NT2/D1 (cell line): Measurements from ENCODE around the gene BOLA3.

Experiments used
- YY1 ChIP-seq: IDR thresholded peaks from 2 replicates; pipeline ENCODE4 v1.6.1; 2011; ENCODE audit not compliant: insufficient read length, insufficient read depth
- ZNF274 ChIP-seq: IDR thresholded peaks from 2 replicates; pipeline ENCODE4 v1.6.1; 2011; ENCODE audit warnings: mild to moderate bottlenecking, low read depth, low read length

DNA sequence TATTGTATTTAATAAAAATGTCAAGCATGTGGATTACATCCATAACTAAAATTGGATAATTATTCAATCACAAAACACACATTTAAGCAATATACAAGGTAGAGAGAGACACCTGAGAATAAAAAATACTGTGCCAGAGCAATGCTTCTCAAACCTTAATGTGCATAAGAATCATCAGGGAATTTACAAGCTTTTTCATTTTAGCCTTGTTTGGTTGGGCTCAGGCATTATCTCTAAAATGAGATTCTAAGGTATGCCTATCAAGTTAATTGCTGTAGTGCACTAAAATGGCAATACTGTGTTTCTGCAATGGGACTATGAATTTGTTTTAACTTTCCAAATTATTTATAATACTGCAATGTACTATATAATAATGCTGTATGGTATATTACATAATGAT, 30.0 kb upstream of the BOLA3 start:
- TF ChIP-seq ZNF274 (no peak), YY1 (no peak)
